Mesenteric fat pad (tissue), 1 donor: Measurements from ENCODE around the gene DCLRE1C. TPM values are rescaled to one million over a fixed set of nuclear protein-coding genes. Genes with fewer than 3 reads are reported as not detected.
"Not testable (repeated sequence)": the region's sequence is repeated elsewhere in the genome, so short reads cannot be mapped to it uniquely, and the experiment has no call there.

Experiments
- DNase-seq: peaks from one replicate; pipeline ENCODE4 v3.0.0-alpha.2; 2020; ENCODE audit warnings: low spot score
- total RNA-seq: library from RNA; stranded (reverse); fragmentation: NEBNext Ultra II Directional; extraction: Animal tissue kit (Norgen Biotek cat#: 25700); gene quantifications from one replicate; pipeline ENCODE4 v1.2.1, GENCODE V29; 2021
- donor health status: DM: yes; HTN: yes; CAD: no.

The DCLRE1C gene
- total RNA-seq, 1 donor from 2014 or later, result 7.0 TPM

DNA sequence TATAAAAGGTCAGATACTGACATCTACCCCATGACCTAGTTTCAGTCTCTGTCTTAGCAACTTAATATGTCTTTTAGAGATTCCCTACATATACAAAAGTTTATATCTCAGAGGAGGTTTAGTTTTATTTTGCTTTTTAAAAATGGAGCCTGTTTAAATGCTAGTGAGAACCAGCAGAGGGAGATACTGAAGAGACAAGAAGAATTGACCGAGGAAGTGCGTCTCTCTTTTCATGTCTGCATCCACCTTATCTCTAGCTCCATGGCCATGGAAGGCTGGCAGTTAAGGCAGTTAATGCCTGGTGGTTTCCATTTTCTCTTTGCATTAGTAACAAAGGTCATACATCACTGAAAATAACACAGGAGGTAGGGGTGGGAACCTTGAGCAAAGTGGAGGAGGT, 64.6 kb downstream of the DCLRE1C start:
- no peak for DNase-seq

DNA sequence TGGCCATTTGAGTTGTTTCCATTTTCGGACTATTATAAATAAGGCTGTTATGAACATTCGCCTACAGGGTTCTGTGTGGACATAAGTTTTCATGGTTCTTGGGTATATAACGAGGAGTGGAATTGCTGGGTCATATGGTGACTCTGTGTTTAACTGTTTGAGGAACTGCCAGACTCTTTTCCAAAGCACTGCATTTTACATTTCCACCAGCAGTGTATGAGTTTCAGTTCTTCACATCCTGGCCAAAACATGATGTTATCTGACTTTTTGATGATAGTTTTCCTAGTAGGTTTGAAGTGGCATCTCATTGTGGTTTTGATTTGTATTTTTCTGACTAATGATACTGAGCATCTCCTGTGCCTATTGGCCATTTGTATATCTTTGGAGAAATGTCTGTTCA, 69.8 kb downstream of the DCLRE1C start:
- DNase-seq, result no peak

GRCh38 chr10:14880229-14880628, 73.7 kb downstream of the DCLRE1C start:
- DNase-seq, result no peak

GRCh38 chr10:14879928-14880193, 74.0 kb downstream of the DCLRE1C start:
- DNase-seq, result no peak

DNA sequence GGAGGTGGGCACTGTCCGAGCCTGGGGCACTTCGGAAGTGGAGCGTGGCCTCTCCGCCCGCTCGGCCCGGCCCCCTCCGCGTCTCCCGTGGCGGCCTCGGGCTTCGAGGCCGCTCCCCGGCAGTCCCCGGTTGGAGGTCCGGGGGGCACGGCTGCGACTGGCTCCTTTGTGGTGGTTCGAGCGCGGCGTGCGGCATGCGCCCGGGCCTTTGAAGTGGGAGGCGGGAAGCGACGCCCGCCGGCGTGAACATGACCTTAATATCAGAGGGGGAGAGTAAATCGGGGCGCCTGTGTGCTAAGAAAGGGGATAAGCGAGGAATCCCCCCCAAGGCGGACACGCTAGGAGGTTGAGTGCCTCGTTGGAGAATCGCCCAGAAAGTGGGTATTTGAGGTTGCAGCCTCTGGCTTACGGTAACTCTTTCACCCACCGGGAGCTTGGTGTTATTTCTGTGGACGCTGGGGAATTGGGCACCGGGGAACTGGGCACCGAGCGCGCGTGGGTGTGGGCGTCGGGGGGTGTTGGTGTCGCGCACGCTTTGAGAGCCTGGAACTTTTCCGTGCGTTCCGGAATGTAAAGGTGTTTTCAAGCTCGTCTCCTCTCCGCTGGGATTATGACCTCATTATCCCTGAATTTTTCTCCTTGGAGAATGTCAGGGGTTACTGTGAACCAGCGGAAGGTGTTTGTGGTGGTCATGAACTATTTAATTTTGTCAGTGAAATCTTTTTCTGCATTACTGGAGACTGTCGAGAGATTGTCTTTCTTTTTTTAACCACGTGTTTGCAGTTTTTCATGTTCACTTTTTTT, 74.6 kb downstream of the DCLRE1C start:
- no peak for DNase-seq

DNA sequence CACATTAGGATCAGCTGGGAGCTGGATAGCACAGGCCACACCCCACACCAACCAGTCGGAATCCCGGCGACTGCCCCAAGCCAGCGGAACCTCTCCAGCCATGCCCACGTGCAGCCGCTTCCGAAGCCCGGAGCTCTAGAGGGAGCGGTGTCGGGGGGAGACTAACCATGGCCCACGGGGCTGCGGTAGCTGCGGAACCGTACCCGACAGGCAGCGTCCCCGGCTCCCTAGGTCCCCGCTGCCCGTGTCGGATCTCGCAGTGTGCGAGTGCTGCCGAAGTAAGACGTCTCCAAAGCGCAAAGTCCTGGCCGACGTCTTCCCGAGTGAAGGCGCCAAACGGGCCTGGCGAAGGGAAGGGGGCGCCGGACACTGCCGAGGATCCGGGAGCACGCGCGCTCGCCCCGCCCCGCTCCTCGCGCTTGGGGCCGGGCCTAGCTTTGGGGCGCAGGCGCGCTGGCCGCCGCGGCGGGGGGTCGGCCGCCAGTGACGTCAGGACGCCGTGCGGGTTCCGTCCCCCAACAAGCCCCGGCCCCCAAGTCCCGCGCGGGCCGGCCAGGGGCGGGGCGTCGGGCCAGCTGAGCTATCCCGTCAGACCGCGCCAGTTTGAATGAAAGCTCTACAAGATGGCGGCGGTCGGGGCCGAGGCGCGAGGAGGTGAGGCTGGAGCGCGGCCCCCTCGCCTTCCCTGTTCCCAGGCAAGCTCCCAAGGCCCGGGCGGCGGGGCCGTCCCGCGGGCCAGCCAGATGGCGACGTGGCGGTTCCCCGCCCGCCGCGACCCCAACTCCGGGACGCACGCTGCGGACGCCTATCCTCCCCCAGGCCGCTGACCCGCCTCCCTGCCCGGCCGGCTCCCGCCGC, 75.4 kb downstream of the DCLRE1C start, which contains the start of gene SUV39H2:
Gene SUV39H2, plus strand, starts transcription at position 601 of the 858 bp plus-strand sequence. Its CDS starts 23 bp downstream, at position 624.
- DNase-seq, result peak; percentile 99

GRCh38 chr10:14876764-14877163, 77.1 kb downstream of the DCLRE1C start:
- DNase-seq, result no peak

DNA sequence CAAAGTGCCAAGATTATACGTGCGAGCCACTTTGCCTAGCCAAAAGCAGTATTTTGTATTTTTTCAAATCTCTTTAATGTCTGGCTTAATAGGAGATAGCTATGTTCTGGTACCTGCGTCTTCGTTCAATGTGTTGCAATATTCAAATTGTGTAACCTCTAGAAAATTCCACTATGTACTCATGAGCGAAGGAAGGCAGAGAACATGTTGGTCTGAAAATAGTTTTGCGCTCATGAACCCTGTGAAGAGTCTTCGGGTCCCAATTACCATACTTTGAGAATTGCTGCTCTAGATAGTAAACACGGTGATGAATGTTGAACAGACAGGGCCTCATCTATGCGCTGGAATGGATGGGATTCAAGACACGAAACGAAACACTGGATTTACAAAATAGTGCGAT, 78.0 kb downstream of the DCLRE1C start:
- no peak for DNase-seq

GRCh38 chr10:14873090-14873760, 80.7 kb downstream of the DCLRE1C start:
- no peak for DNase-seq

- DNase-seq, result not testable (repeated sequence)
Observed at GRCh38 chr10:14864871-14865270, 89.0 kb downstream of the DCLRE1C start.

DNA sequence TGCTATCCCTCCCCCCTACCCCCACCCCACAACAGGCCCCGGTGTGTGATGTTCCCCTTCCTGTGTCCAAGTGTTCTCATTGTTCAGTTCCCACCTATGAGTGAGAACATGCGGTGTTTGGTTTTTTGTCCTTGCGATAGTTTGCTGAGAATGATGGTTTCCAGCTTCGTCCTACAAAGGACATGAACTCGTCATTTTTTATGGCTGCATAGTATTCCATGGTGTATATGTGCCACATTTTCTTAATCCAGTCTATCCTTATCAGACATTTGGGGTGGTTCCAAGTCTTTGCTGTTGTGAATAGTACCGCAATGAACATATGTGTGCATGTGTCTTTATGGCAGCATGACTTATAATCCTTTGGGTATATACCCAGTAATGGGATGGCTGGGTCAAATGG, 89.4 kb downstream of the DCLRE1C start:
- DNase-seq, result not testable (repeated sequence)

GRCh38 chr10:14860791-14861190, 93.1 kb downstream of the DCLRE1C start:
- DNase-seq, result no peak

DNA sequence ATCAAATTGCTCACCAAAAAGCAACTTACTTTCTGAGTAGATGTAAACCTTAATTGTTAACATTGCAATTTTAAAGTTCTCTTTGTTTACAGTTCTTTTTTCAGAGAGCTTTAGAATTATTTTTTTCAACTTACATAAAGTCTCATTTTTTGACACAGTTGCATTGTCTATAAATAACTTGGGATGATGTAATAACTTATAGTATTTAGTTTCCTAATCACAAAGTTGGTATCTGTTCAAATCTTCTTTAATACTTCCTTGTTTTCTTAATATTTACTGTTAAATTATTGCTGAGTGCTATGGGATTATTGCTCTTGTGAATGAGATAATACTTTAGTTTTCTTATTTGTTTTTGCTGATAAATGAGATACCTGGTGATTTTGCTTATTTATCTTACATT, 94.1 kb downstream of the DCLRE1C start:
- no peak for DNase-seq

GRCh38 chr10:14859043-14859442, 94.9 kb downstream of the DCLRE1C start:
- DNase-seq, result no peak

GRCh38 chr10:14858338-14858960, 95.4 kb downstream of the DCLRE1C start:
- DNase-seq, result no peak

- no peak for DNase-seq
Observed at GRCh38 chr10:14855453-14855852, 98.4 kb downstream of the DCLRE1C start.

- DNase-seq, result no peak
Observed at GRCh38 chr10:14852236-14852635, 101.7 kb downstream of the DCLRE1C start.
